ENCODE results near the gene NEDD8.
"Not testable (repeated sequence)": the region's sequence is repeated elsewhere in the genome, so short reads cannot be mapped to it uniquely, and the experiment has no call there.

Gene NEDD8

GRCh38 chr14:24249230-24250021, 17.3 kb upstream of the NEDD8 start:
- no peak for DNase-seq (ENCODE audit: low spot score in 2 of 2)
- Mint-ChIP-seq H3K4me1 (peaks cover 12% of the 10 kb centered on the region), H3K36me3 (peaks cover 11% of the 10 kb centered on the region), H3K27ac (no peak overlapping the region), H3K4me3 (no peak overlapping the region), H3K27me3 (no peaks in the 10 kb centered on the region), H3K9me3 (no peaks in the 10 kb centered on the region)
- ATAC-seq (ENCODE audit: low read depth), result no peak

GRCh38 chr14:24247422-24247821, 15.3 kb upstream of the NEDD8 start:
- H3K36me3 Mint-ChIP-seq, result peaks cover 4% of the 10 kb centered on the region
- no peak for ATAC-seq (ENCODE audit: low read depth)
- H3K4me3 Mint-ChIP-seq, result peak overlapping the region; percentile 43
- H3K27me3 Mint-ChIP-seq, result no peaks in the 10 kb centered on the region
- H3K9me3 Mint-ChIP-seq, result no peaks in the 10 kb centered on the region
- H3K27ac Mint-ChIP-seq, result peak overlapping the region; percentile 87
- H3K4me1 Mint-ChIP-seq, result peaks cover 18% of the 10 kb centered on the region
- DNase-seq (ENCODE audit: low spot score in 2 of 2), result no peak

GRCh38 chr14:24246765-24247212, 14.6 kb upstream of the NEDD8 start:
- peak overlapping the region; percentile 87 for H3K27ac Mint-ChIP-seq
- H3K27me3 Mint-ChIP-seq, result no peaks in the 10 kb centered on the region
- H3K9me3 Mint-ChIP-seq, result no peaks in the 10 kb centered on the region
- ATAC-seq (ENCODE audit: low read depth) (no peak), DNase-seq (ENCODE audit: low spot score in 2 of 2) (peak in 1 of 2 donors; percentile 31)
- peaks cover 18% of the 10 kb centered on the region for H3K4me1 Mint-ChIP-seq
- peak overlapping the region; percentile 51 for H3K4me3 Mint-ChIP-seq
- peaks cover 4% of the 10 kb centered on the region for H3K36me3 Mint-ChIP-seq

- not testable (repeated sequence) for H3K27me3 Mint-ChIP-seq; H3K27ac Mint-ChIP-seq; H3K36me3 Mint-ChIP-seq; H3K9me3 Mint-ChIP-seq; ATAC-seq (ENCODE audit: low read depth); DNase-seq (ENCODE audit: low spot score in 2 of 2); H3K4me3 Mint-ChIP-seq
- peaks cover 22% of the 10 kb centered on the region for H3K4me1 Mint-ChIP-seq
Measured at GRCh38 chr14:24245350-24245749, 13.2 kb upstream of the NEDD8 start.

- no peak for ATAC-seq (ENCODE audit: low read depth)
- Mint-ChIP-seq H3K27me3 (no peaks in the 10 kb centered on the region), H3K4me3 (peak overlapping the region; percentile 88), H3K4me1 (peaks cover 32% of the 10 kb centered on the region), H3K27ac (peak overlapping the region; percentile 99), H3K36me3 (peaks cover 13% of the 10 kb centered on the region), H3K9me3 (no peaks in the 10 kb centered on the region)
- no peak for DNase-seq (ENCODE audit: low spot score in 2 of 2)
Measured at GRCh38 chr14:24243336-24243836, 11.2 kb upstream of the NEDD8 start.

GRCh38 chr14:24241829-24242443, 9.8 kb upstream of the NEDD8 start:
- ATAC-seq (ENCODE audit: low read depth) (peak; percentile 70), DNase-seq (ENCODE audit: low spot score in 2 of 2) (peak in 1 of 2 donors; percentile 95)
- H3K27me3 Mint-ChIP-seq, result no peaks in the 10 kb centered on the region
- H3K36me3 Mint-ChIP-seq, result peaks cover 25% of the 10 kb centered on the region
- H3K4me1 Mint-ChIP-seq, result peaks cover 36% of the 10 kb centered on the region
- H3K27ac Mint-ChIP-seq, result peak overlapping the region; percentile 99
- H3K4me3 Mint-ChIP-seq, result peak overlapping the region; percentile 88
- H3K9me3 Mint-ChIP-seq, result no peaks in the 10 kb centered on the region

- H3K36me3 Mint-ChIP-seq, result peaks cover 38% of the 10 kb centered on the region
- H3K9me3 Mint-ChIP-seq, result no peaks in the 10 kb centered on the region
- DNase-seq (ENCODE audit: low spot score in 2 of 2), result no peak
- no peak for ATAC-seq (ENCODE audit: low read depth)
- H3K27me3 Mint-ChIP-seq, result no peaks in the 10 kb centered on the region
- H3K27ac Mint-ChIP-seq, result peak overlapping the region; percentile 68
- H3K4me3 Mint-ChIP-seq, result peak overlapping the region; percentile 66
- peaks cover 35% of the 10 kb centered on the region for H3K4me1 Mint-ChIP-seq
Measured at GRCh38 chr14:24240110-24240918, 8.1 kb upstream of the NEDD8 start.

GRCh38 chr14:24238527-24239037, 6.4 kb upstream of the NEDD8 start:
- H3K27me3 Mint-ChIP-seq, result no peaks in the 10 kb centered on the region
- H3K4me3 Mint-ChIP-seq, result no peak overlapping the region
- no peaks in the 10 kb centered on the region for H3K9me3 Mint-ChIP-seq
- H3K4me1 Mint-ChIP-seq, result peaks cover 41% of the 10 kb centered on the region
- H3K27ac Mint-ChIP-seq, result no peak overlapping the region
- H3K36me3 Mint-ChIP-seq, result peaks cover 41% of the 10 kb centered on the region
- DNase-seq (ENCODE audit: low spot score in 2 of 2) (no peak), ATAC-seq (ENCODE audit: low read depth) (no peak)

GRCh38 chr14:24238123-24238522, 6.0 kb upstream of the NEDD8 start:
- no peak overlapping the region for H3K4me3 Mint-ChIP-seq
- DNase-seq (ENCODE audit: low spot score in 2 of 2) (no peak), ATAC-seq (ENCODE audit: low read depth) (no peak)
- peaks cover 41% of the 10 kb centered on the region for H3K36me3 Mint-ChIP-seq
- no peaks in the 10 kb centered on the region for H3K27me3 Mint-ChIP-seq
- H3K9me3 Mint-ChIP-seq, result no peaks in the 10 kb centered on the region
- peaks cover 38% of the 10 kb centered on the region for H3K4me1 Mint-ChIP-seq
- H3K27ac Mint-ChIP-seq, result no peak overlapping the region

- peaks cover 41% of the 10 kb centered on the region for H3K36me3 Mint-ChIP-seq
Measured at GRCh38 chr14:24237463-24237955, 5.3 kb upstream of the NEDD8 start.

GRCh38 chr14:24236689-24237462, 4.7 kb upstream of the NEDD8 start:
- Mint-ChIP-seq H3K27ac (peak overlapping the region; percentile 64), H3K27me3 (no peaks in the 10 kb centered on the region), H3K4me1 (peaks cover 38% of the 10 kb centered on the region), H3K36me3 (peaks cover 41% of the 10 kb centered on the region), H3K4me3 (no peak overlapping the region), H3K9me3 (no peaks in the 10 kb centered on the region)
- ATAC-seq (ENCODE audit: low read depth), result no peak
- no peak for DNase-seq (ENCODE audit: low spot score in 2 of 2)

More at GRCh38 chr14:24237463-24237955, 5.3 kb upstream of the NEDD8 start:
- H3K4me1 Mint-ChIP-seq, result peaks cover 38% of the 10 kb centered on the region
- H3K27me3 Mint-ChIP-seq, result no peaks in the 10 kb centered on the region
- H3K9me3 Mint-ChIP-seq, result no peaks in the 10 kb centered on the region
- H3K4me3 Mint-ChIP-seq, result no peak overlapping the region
- ATAC-seq (ENCODE audit: low read depth) (no peak), DNase-seq (ENCODE audit: low spot score in 2 of 2) (no peak)
- H3K27ac Mint-ChIP-seq, result no peak overlapping the region

- H3K27ac Mint-ChIP-seq, result no peak overlapping the region
- peaks cover 44% of the 10 kb centered on the region for H3K4me1 Mint-ChIP-seq
- ATAC-seq (ENCODE audit: low read depth), result no peak
- no peaks in the 10 kb centered on the region for H3K9me3 Mint-ChIP-seq
- H3K4me3 Mint-ChIP-seq, result no peak overlapping the region
- H3K27me3 Mint-ChIP-seq, result no peaks in the 10 kb centered on the region
- no peak for DNase-seq (ENCODE audit: low spot score in 2 of 2)
- H3K36me3 Mint-ChIP-seq, result peaks cover 41% of the 10 kb centered on the region
Measured at GRCh38 chr14:24235804-24236688, 3.9 kb upstream of the NEDD8 start.

Data from memory B cell (primary cell).